Progenitor cell of endocrine pancreas (in vitro differentiated cells): Measurements from ENCODE around the gene PSMB2. TPM values are rescaled to one million over a fixed set of nuclear protein-coding genes. Genes with fewer than 3 reads are reported as not detected.
"Not testable (repeated sequence)": the region's sequence is repeated elsewhere in the genome, so short reads cannot be mapped to it uniquely, and the experiment has no call there.

ENCODE experiments used
- DNase-seq: peaks from one replicate; pipeline ENCODE4 v3.0.0; 2021; ENCODE audit warnings: low spot score; ENCODE audit not compliant: unreplicated experiment
- H3K27ac Mint-ChIP-seq: 2 replicates; pipeline ENCODE4 v1.8.0; 2021; ENCODE audit warnings: mild to moderate bottlenecking, moderate library complexity, mixed read lengths
- H3K27me3 Mint-ChIP-seq: 2 replicates; pipeline ENCODE4 v1.8.0; 2021; ENCODE audit warnings: mixed read lengths
- H3K36me3 Mint-ChIP-seq: 2 replicates; pipeline ENCODE4 v1.8.0; 2022; ENCODE audit warnings: mixed read lengths; ENCODE audit not compliant: insufficient read depth
- H3K4me1 Mint-ChIP-seq: 2 replicates; pipeline ENCODE4 v1.8.0; 2021; ENCODE audit warnings: low read depth, mixed read lengths
- H3K4me3 Mint-ChIP-seq: 2 replicates; pipeline ENCODE4 v1.8.0; 2021; ENCODE audit warnings: low read depth, mild to moderate bottlenecking, moderate library complexity, mixed read lengths
- H3K9me3 Mint-ChIP-seq: 2 replicates; pipeline ENCODE4 v1.8.0; 2021; ENCODE audit warnings: low read depth, mixed read lengths
- long read RNA-seq: library from polyadenylated mRNA; unstranded; transcript quantifications from one replicate; pipeline ENCODE4 v2.0.0, GENCODE V29; 2020
- total RNA-seq: library from RNA; stranded (reverse); gene quantifications from 2 replicates; pipeline ENCODE4 v1.2.1, GENCODE V29; 2021
- TF ChIP-seq, protein P1 (sequence below): fragments of 200-600 bp; sonication (generic); IDR thresholded peaks from one replicate; pipeline ENCODE4 v1.5.0; 2021; ENCODE audit warnings: antibody characterized with exemption, mild to moderate bottlenecking; ENCODE audit not compliant: unreplicated experiment

Gene PSMB2
- 70.4 and 73.0 TPM in 2 replicates for total RNA-seq
- long read RNA-seq, transcript PSMB2-201 (6 exons, 2,701 nt), result major isoform, 56 of 77 reads
- long read RNA-seq, partial matches to known transcripts, result 1 of 77 reads
- long read RNA-seq, other reads (novel, unspliced or antisense), result 20 of 77 reads

DNA sequence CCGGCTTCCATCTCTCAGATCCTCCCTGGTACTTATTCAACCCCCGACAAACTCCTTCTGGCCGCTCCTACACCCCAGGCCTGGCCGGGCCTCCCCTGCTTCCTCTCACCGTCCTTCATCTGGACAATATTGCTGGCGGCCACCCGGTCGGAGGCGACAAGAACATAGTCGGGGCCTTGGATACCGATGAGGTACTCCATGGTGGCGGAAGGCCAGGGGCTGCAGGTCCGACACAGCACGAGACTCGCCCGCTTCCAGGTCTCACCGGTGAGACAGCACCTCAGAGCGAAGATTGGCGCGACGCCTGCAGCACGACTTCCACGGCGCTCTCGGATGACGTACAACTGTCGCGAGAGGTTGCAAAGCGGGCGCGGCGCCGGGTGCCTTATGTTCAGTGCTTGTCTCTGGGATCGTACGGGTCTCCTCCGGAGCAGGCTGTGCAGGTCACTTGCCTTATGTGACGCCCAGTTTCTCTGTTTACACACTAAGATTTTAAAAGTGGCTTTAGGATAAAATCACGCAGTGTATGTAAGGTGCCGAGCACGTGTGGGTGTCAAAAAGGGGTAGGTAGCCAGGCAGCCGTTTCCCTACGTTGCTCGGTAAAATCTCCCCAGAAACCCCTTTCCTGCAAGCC lies at the start of gene PSMB2:
PSMB2 (minus strand) TSS at position 294 of the 634 bp plus-strand sequence; CDS start at position 200, 94 bp downstream.
- TF ChIP-seq, protein P1, sequence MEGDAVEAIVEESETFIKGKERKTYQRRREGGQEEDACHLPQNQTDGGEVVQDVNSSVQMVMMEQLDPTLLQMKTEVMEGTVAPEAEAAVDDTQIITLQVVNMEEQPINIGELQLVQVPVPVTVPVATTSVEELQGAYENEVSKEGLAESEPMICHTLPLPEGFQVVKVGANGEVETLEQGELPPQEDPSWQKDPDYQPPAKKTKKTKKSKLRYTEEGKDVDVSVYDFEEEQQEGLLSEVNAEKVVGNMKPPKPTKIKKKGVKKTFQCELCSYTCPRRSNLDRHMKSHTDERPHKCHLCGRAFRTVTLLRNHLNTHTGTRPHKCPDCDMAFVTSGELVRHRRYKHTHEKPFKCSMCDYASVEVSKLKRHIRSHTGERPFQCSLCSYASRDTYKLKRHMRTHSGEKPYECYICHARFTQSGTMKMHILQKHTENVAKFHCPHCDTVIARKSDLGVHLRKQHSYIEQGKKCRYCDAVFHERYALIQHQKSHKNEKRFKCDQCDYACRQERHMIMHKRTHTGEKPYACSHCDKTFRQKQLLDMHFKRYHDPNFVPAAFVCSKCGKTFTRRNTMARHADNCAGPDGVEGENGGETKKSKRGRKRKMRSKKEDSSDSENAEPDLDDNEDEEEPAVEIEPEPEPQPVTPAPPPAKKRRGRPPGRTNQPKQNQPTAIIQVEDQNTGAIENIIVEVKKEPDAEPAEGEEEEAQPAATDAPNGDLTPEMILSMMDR, result no peak
- DNase-seq, result peak; percentile 91
- Mint-ChIP-seq H3K36me3 (peaks cover 3% of the 10 kb centered on the region), H3K4me3 (peak within 1 kb of the TSS; percentile 100), H3K4me1 (peaks cover 29% of the 10 kb centered on the region), H3K27ac (peak within 1 kb of the TSS; percentile 100), H3K9me3 (no peaks in the 10 kb centered on the region), H3K27me3 (peaks cover 12% of the 10 kb centered on the region)

DNA sequence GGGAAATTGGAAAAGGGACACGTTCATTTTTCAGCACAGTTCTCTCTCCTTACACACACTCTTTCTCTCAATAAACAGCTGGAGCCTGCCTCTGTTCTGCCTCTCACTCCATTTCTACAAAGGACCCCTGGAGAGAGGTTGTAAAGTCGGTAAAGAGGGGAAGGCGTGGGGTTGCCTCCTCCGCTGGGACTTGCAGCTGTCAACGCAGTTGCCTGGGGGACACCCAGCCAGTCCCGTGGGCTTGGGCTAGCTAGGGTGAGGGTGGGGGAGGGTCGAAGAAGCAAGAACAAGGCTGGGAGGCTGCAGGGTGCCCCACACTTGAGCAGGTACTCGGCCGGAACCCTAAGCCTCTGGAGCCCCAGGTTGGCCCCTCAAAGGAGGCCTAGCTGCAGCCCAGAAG lies 49.8 kb upstream of the PSMB2 start:
- no peaks in the 10 kb centered on the region for H3K4me1 Mint-ChIP-seq
- TF ChIP-seq, protein P1, result no peak
- no peak overlapping the region for H3K27ac Mint-ChIP-seq

DNA sequence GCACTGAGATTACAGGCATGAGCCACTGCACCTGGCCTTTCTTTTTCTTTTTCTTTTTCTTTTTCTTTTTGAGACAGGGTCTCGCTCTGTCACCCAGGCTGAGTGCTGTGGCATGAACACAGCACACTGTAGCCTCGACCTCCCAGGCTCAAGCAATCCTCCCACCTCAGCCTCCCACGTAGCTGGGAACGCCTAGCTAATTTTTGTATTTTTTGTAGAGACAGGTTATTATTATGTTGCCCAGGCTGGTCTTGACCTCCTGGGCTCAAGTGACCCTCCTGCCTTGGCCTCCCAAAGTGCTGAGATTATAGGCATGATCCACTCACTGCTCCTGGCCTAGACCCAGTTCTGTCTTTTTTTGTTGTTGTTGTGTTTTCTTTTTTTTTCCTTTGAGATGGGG lies 48.8 kb upstream of the PSMB2 start:
- not testable (repeated sequence) for H3K4me3 Mint-ChIP-seq, H3K9me3 Mint-ChIP-seq, DNase-seq, H3K4me1 Mint-ChIP-seq, H3K36me3 Mint-ChIP-seq, H3K27ac Mint-ChIP-seq
- peaks cover 39% of the 10 kb centered on the region for H3K27me3 Mint-ChIP-seq

More for the DNA sequence above, 49.8 kb upstream of the PSMB2 start:
- Mint-ChIP-seq H3K36me3 (no peaks in the 10 kb centered on the region), H3K4me3 (no peak overlapping the region), H3K27me3 (peaks cover 36% of the 10 kb centered on the region), H3K9me3 (no peaks in the 10 kb centered on the region)
- DNase-seq, result no peak

DNA sequence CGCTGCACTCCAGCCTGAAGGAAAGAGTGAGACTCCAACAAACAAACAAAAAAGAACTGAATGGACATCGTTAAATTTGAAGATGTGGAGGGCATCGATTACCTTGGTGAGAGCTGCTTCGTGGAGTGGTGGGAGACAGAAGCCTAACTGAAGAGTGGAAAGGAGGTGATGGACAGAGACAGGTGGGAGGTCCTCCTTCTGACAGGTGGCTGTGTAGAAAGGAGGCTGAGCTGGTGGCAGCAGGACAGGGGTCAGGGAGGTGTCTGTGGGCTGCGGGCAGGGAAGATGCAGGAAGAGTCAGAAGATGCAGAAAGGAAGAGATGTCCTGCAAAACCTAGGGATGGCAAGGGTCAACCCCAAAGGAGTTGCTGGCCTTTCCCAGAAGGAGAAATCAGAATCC lies 46.8 kb upstream of the PSMB2 start:
- H3K27ac Mint-ChIP-seq, result no peak overlapping the region
- H3K9me3 Mint-ChIP-seq, result no peaks in the 10 kb centered on the region
- H3K27me3 Mint-ChIP-seq, result peaks cover 56% of the 10 kb centered on the region
- TF ChIP-seq, protein P1, result no peak
- no peak overlapping the region for H3K4me3 Mint-ChIP-seq
- DNase-seq, result no peak
- no peaks in the 10 kb centered on the region for H3K4me1 Mint-ChIP-seq
- no peaks in the 10 kb centered on the region for H3K36me3 Mint-ChIP-seq

DNA sequence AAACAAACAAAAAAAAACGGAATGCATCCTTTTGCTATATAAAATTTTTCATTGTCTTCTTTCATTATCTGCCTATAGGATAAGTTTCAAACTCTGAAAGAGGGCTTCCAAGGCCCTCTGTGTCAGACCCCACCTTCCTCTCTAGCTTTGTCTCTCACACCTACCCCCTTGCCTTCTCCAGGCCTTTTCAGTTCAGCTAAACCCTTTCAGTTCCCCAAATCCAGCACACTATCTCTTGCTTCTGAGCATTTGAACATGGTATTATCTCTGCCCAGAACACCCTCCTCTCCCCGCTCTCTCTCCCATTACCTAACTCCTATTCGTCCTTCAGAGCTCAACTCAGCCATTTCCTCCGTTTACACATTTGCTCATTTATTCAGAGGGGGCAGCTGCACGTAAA lies 41.7 kb upstream of the PSMB2 start:
- TF ChIP-seq, protein P1, result no peak
- Mint-ChIP-seq H3K4me3 (no peak overlapping the region), H3K27me3 (peaks cover 40% of the 10 kb centered on the region), H3K4me1 (no peaks in the 10 kb centered on the region), H3K27ac (no peak overlapping the region), H3K36me3 (no peaks in the 10 kb centered on the region), H3K9me3 (no peaks in the 10 kb centered on the region)
- DNase-seq, result no peak

DNA sequence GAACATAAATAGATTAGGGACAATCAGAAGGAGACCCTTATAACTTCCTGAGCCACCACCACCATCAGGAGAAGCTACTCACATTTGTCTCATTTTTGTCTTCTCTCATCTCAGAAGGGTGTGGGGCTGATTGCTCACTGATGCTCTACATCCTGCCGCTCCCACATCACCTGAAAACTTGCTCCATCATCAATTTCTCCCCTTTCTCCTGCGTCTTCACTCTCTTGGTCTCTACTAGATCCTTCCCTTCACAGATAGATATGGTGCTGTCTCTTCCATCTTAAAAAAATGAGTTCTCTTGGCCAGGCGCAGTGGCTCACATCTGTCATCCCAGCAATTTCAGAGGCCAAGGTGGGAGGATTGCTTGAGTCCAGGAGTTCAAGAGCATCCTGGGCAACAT lies 38.9 kb upstream of the PSMB2 start:
- DNase-seq, result no peak
- H3K9me3 Mint-ChIP-seq, result no peaks in the 10 kb centered on the region
- H3K27ac Mint-ChIP-seq, result no peak overlapping the region
- H3K27me3 Mint-ChIP-seq, result peaks cover 37% of the 10 kb centered on the region
- TF ChIP-seq, protein P1, result no peak
- no peaks in the 10 kb centered on the region for H3K36me3 Mint-ChIP-seq
- H3K4me1 Mint-ChIP-seq, result no peaks in the 10 kb centered on the region
- H3K4me3 Mint-ChIP-seq, result no peak overlapping the region
